ES-I3 (cell line): Measurements from ENCODE around the gene FOSB.
"Not testable (repeated sequence)": the region's sequence is repeated elsewhere in the genome, so short reads cannot be mapped to it uniquely, and the experiment has no call there.

Experiments used
- H3K36me3 ChIP-seq: 2 replicates; pipeline ENCODE4 v1.6.1; 2013; ENCODE audit warnings: mild to moderate bottlenecking, low read length, control low read depth, moderate library complexity; ENCODE audit not compliant: insufficient read depth
- H3K4me1 ChIP-seq: 2 replicates; pipeline ENCODE4 v1.6.1; 2013; ENCODE audit warnings: mild to moderate bottlenecking, control low read depth, low read length; ENCODE audit not compliant: insufficient read depth
- H3K9ac ChIP-seq: 2 replicates; pipeline ENCODE4 v1.6.1; 2013; ENCODE audit warnings: low read depth, mild to moderate bottlenecking, low read length, moderate library complexity
- H3K9me3 ChIP-seq: 2 replicates; pipeline ENCODE4 v1.6.1; 2013; ENCODE audit warnings: mild to moderate bottlenecking, low read length, moderate library complexity; ENCODE audit not compliant: control insufficient read depth, insufficient read depth

The FOSB gene

DNA sequence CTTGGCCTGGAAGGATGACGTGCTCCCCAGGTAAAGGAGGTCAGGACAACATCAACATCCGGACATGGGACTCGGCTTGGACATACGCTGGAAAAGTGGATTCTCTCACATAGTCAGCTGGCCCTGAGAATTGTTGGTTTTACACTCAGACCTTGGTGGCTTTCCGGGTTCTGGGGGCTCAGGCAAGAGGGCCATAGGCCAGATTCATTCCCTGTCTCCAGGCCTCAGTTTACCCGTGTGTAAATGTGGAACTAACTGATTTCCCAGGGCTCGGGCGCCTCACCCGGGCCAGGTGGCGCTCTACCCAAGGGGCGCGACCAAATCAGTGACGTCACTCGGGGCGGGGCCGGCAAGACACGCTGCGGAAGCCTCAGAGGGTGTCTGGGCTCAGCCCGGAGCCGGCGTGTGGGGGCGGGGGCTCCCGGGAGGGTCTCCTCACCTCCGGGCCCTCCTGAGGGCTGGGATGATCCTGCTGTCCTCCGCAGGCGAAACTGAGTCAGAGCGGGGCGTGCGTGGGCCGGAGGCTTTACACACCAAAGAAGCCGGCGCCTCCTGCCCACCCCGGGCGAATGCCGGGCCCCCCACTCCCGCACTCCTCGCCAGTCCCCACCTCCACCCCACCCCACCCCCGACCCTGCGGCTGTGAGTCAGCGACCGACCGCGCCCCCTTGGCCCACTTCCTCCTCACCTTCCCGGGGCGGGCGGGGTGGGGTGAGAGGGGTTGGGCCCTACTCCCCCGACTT lies 38.6 kb downstream of the FOSB start:
- no peaks in the 10 kb centered on the region for H3K36me3 ChIP-seq
- peaks cover 19% of the 10 kb centered on the region for H3K4me1 ChIP-seq
- H3K9ac ChIP-seq = peak overlapping the region; percentile 98

DNA sequence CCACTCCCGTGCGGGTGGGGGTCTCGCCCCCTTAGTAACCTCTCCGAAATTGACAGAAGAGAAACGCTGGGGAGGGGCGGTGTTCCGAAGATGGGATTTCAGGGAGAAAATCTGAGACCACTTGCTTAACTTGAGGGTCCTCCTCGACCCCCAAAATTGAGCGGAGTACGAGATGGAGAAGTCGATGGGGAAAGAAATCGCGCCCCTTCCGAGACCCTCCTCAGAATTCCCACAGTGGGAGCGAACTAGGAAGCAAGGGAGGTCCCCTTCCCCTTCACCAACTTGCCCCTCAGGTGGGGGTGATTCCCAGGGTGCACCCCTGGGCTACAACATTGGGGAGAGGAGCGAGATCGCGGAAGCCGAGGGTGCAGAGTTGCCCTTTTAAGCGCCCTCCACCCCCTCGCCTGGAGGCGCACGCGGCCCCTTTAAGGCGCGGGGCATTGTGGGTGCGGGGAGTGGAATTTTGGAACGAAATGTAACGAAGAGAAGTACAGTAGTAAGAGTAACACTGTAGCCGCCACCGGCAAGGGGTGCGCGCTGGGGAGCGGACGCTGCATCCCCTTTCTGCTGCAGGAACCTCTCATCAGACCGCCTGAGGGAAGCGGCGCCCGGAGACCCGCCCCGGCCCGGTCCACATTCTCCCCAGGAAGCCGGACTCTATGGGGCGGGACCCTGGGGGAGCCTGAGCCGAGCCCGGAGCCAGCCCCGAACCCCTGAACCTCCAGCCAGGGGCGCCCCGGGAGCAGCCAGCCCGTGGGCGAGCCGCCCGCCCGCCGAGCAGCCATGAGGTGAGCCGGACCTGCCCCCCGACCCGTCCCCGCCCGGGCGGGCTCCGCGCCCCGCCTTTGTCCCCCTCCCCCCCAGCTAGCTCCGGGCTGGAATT lies 39.4 kb downstream of the FOSB start, which contains the start of gene VASP:
VASP (plus strand) TSS at position 491 of the 883 bp plus-strand sequence; CDS start at position 784, 293 bp downstream.
- Histone ChIP-seq H3K9ac (peak within 1 kb of the TSS; percentile 98), H3K36me3 (no peaks in the 10 kb centered on the region), H3K9me3 (no peaks in the 10 kb centered on the region), H3K4me1 (peaks cover 16% of the 10 kb centered on the region)

More for the DNA sequence above, 38.6 kb downstream of the FOSB start:
- no peaks in the 10 kb centered on the region for H3K9me3 ChIP-seq

DNA sequence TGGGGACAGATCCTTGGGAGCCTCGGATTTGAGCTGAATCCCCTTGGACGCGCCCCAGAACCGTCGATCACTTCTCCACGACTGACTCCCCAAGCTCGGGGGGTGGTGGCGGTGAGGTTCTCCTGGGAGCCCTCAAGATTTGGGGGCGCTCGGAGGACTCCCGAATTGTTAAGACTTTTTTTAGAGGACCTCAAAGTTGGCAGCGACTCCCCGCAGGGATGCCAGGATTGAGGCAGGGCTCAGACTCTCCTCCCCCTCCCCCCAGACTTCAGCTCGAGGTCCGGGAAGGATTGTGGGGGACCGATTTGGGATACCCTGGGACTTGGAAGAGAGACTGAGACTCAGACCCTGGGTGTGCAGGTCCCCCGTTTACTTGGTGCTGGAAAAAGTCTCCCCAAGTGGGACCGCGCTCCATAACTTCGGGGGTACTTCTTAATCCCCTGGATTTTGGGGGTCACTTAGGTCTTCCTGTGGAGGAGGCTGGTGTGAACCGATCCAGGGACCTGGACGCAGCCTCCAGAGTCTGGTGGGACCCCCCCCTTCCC lies 40.1 kb downstream of the FOSB start:
- Histone ChIP-seq H3K36me3 (no peaks in the 10 kb centered on the region), H3K9me3 (no peaks in the 10 kb centered on the region), H3K9ac (peak overlapping the region; percentile 98), H3K4me1 (peaks cover 16% of the 10 kb centered on the region)

GRCh38 chr19:45508417-45508860 lies 40.6 kb downstream of the FOSB start:
- Histone ChIP-seq H3K36me3 (no peaks in the 10 kb centered on the region), H3K9ac (peak overlapping the region; percentile 98), H3K4me1 (peaks cover 16% of the 10 kb centered on the region), H3K9me3 (no peaks in the 10 kb centered on the region)

- Histone ChIP-seq H3K9me3 (no peaks in the 10 kb centered on the region), H3K36me3 (no peaks in the 10 kb centered on the region; the same call in 1 of the 2 replicates), H3K9ac (peak overlapping the region; percentile 98), H3K4me1 (peaks cover 16% of the 10 kb centered on the region)
Measured at GRCh38 chr19:45508861-45509691, 41.3 kb downstream of the FOSB start.

- Histone ChIP-seq H3K9me3 (no peaks in the 10 kb centered on the region), H3K9ac (peak overlapping the region; percentile 32), H3K4me1 (peaks cover 16% of the 10 kb centered on the region), H3K36me3 (no peaks in the 10 kb centered on the region; the same call in 1 of the 2 replicates)
Measured at GRCh38 chr19:45509692-45510015, 41.9 kb downstream of the FOSB start.

- H3K4me1 ChIP-seq = peaks cover 13% of the 10 kb centered on the region
- not testable (repeated sequence) for H3K36me3 ChIP-seq, H3K9me3 ChIP-seq, H3K9ac ChIP-seq
Measured at GRCh38 chr19:45510352-45510751, 42.6 kb downstream of the FOSB start.

DNA sequence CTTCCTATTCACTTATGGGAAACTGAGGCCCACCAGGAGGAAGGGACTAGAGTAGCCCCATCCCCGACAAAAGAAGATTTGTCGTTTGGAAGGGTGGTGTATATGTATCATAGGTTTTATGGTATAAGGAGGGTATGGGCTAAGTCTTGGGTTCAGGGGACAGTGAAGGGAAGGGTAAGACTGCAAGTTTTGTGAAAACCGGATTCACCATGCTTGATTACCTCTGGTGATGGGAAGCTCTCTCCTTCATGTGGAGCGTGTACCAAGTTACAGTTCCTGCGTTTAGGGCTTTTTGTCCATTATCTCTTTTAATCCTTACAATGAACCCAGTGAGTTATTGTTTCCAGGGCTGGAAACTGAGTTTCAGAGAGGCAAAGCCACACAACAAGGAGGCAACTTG lies 43.3 kb downstream of the FOSB start:
- Histone ChIP-seq H3K36me3 (no peaks in the 10 kb centered on the region; the same call in 1 of the 2 replicates), H3K9ac (no peak overlapping the region), H3K9me3 (no peaks in the 10 kb centered on the region), H3K4me1 (peaks cover 8% of the 10 kb centered on the region; the same call in 1 of the 2 replicates)

GRCh38 chr19:45512881-45513483 lies 45.2 kb downstream of the FOSB start:
- H3K9ac ChIP-seq = no peak overlapping the region

DNA sequence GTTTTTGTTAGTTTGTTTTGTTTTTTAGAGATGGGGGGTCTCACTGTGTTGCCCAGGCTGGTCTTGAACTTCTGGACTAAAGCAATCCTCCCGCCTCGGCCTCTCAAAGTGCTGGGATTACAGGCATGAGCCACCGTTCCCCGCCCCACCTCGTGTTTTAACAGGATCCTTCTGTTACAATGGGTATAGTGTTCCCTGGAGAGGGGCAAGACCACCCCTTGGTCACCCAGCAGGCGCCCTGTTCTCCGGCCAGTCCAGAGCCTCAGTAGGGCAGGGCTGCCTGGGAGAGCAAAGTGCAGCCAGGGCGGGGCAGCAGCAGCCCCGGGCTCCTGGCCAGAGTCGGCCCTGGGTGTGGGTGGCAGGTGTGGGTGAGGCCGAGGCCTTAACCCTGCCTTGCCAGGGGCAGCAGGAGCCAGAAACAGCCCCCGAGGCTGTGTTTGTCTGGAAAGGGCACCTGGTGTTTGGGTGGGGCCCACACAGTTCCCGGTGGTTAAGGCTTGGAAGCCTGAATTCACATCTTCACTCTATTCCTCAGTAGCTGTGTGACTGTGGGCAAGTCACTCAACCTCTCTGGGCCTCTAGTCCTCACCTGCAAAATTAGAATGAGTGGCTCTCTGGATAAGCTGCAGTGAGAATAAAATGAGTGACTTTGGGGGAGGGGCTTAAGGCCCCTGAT lies 46.7 kb downstream of the FOSB start:
- peaks cover 5% of the 10 kb centered on the region for H3K36me3 ChIP-seq
- peaks cover 6% of the 10 kb centered on the region; the same call in 1 of the 2 replicates for H3K4me1 ChIP-seq
- H3K9me3 ChIP-seq = no peaks in the 10 kb centered on the region
- no peak overlapping the region for H3K9ac ChIP-seq

More at GRCh38 chr19:45512881-45513483, 45.2 kb downstream of the FOSB start:
- H3K9me3 ChIP-seq = no peaks in the 10 kb centered on the region
- peaks cover 2% of the 10 kb centered on the region for H3K36me3 ChIP-seq
- peaks cover 7% of the 10 kb centered on the region; the same call in 1 of the 2 replicates for H3K4me1 ChIP-seq

DNA sequence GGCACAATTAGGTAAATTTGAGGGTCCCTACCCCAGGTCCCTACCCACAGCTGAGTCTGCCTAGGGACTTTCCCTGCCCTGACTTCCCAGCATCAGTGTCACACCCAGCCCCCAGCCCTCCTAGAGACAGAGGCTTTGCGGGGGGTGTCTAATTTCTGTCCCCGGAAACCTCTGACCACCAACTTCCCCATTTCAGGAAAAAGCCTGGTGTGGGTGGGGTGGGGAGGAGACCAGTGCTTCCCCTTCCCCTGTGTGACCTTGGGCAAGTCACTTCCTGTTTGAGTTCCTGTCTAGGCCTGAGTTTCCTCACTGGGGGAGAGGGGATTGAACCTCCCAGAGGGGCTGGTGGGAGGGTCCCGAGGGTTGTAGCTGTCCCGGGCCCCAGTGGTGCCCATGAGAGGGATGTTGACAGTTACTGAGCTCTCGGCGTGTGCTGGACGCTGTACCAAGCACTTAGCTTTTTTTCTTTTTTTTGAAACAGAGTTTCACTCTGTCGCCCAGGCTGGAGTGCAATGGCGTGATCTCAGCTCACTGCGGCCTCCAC lies 47.4 kb downstream of the FOSB start:
- Histone ChIP-seq H3K36me3 (peaks cover 7% of the 10 kb centered on the region), H3K9ac (no peak overlapping the region), H3K9me3 (no peaks in the 10 kb centered on the region), H3K4me1 (no peaks in the 10 kb centered on the region)

DNA sequence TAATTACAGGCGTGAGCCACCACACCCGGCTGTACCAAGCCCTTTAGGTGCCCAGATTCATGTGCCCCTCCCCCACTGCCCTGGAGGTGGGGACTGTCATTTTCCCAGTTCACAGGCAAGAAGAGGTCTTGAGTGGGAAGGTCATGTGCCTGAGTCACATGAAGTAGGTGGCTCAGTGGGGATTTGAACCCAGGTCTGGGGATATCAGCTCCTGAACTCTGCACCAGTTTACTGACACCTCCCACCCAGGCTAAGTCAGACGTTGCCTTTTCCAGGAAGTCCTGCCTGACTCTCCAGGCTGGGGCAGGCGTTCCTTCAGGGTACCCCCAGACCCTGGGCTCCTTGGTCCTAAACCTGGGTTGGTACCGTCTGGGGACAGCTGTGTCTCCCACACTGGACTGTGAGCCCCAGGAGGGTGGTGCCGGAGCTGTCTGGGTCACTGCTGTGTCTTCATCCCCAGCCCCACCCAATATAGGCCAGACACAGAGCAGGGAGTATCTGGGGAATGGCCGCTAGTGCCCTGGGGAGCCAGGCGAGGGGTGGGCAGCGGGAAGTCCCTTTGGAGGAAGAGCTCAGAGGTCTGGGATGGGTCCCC lies 48.1 kb downstream of the FOSB start:
- no peak overlapping the region for H3K9ac ChIP-seq
- no peaks in the 10 kb centered on the region for H3K9me3 ChIP-seq
- H3K4me1 ChIP-seq = no peaks in the 10 kb centered on the region; the same call in 1 of the 2 replicates
- peaks cover 10% of the 10 kb centered on the region for H3K36me3 ChIP-seq
